Mesenchymal stem cell (in vitro differentiated cells and primary cell): ENCODE data around the gene SYNGR3.
A peak's percentile ranks its signal among the peaks of the same experiment; 100 is the strongest.

ENCODE experiments used
- DNase-seq: peaks from one replicate; pipeline ENCODE4 v3.0.0-alpha.2; 2013
- H2AFZ ChIP-seq: one replicate; pipeline ENCODE4 v1.6.1; 2013; ENCODE audit warnings: low read depth, mild to moderate bottlenecking, control low read depth, inconsistent platforms, low read length, moderate library complexity
- H2AK5ac ChIP-seq: 2 replicates; pipeline ENCODE4 v1.6.1; 2013; ENCODE audit warnings: low read length, moderate library complexity, mild to moderate bottlenecking, inconsistent platforms; ENCODE audit not compliant: severe bottlenecking
- H2BK120ac ChIP-seq: one replicate; pipeline ENCODE4 v1.6.1; 2013; ENCODE audit warnings: low read depth, mild to moderate bottlenecking, inconsistent platforms, low read length, moderate library complexity
- H2BK12ac ChIP-seq, 2 experiments: one replicate each; pipeline ENCODE4 v1.6.1; 2013; ENCODE audit warnings: inconsistent platforms in 2 of 2, low read length in 2 of 2, mild to moderate bottlenecking in 2 of 2, moderate library complexity in 2 of 2, control low read depth in 1 of 2
- H2BK15ac ChIP-seq: one replicate; pipeline ENCODE4 v1.6.1; 2013; ENCODE audit warnings: mild to moderate bottlenecking, low read depth, inconsistent platforms; ENCODE audit not compliant: poor library complexity, severe bottlenecking
- H2BK5ac ChIP-seq: 2 replicates; pipeline ENCODE4 v1.6.1; 2013; ENCODE audit warnings: low read depth, mild to moderate bottlenecking, low read length, control low read depth, inconsistent platforms; ENCODE audit not compliant: poor library complexity, severe bottlenecking
- H3K14ac ChIP-seq, 2 experiments: one replicate each; pipeline ENCODE4 v1.6.1; 2013; ENCODE audit warnings: inconsistent platforms in 2 of 2, low read length in 2 of 2, control low read depth in 1 of 2, mild to moderate bottlenecking in 1 of 2, moderate library complexity in 1 of 2
- H3K18ac ChIP-seq, 2 experiments: one replicate each; pipeline ENCODE4 v1.6.1; 2013; ENCODE audit warnings: inconsistent platforms in 2 of 2, low read length in 2 of 2, control low read depth in 1 of 2, low read depth in 1 of 2, mild to moderate bottlenecking in 1 of 2
- H3K23ac ChIP-seq, 2 experiments: one replicate each; pipeline ENCODE4 v1.6.1; 2013; ENCODE audit warnings: inconsistent platforms in 2 of 2, low read length in 2 of 2, mild to moderate bottlenecking in 2 of 2, moderate library complexity in 2 of 2, control low read depth in 1 of 2
- H3K27ac ChIP-seq: 2 replicates; pipeline ENCODE4 v1.5.1; 2013; ENCODE audit warnings: mild to moderate bottlenecking, moderate library complexity, low read length, control low read depth, inconsistent platforms; ENCODE audit not compliant: poor library complexity, severe bottlenecking
- H3K27me3 ChIP-seq, 2 experiments: 2 replicates each; pipeline versions ENCODE4 v1.6.1 to v1.7.0; 2013; ENCODE audit warnings: low read length in 2 of 2, mild to moderate bottlenecking in 2 of 2, moderate library complexity in 2 of 2, control low read depth in 1 of 2, inconsistent platforms in 1 of 2; ENCODE audit not compliant: control insufficient read depth in 1 of 2, insufficient read depth in 1 of 2
- H3K36me3 ChIP-seq, 2 experiments: 2 replicates each; pipeline versions ENCODE4 v1.6.1 to v1.7.0; 2013; ENCODE audit warnings: low read length in 2 of 2, control low read depth in 1 of 2, inconsistent platforms in 1 of 2, low read depth in 1 of 2, mild to moderate bottlenecking in 1 of 2; ENCODE audit not compliant: insufficient read depth in 2 of 2, control insufficient read depth in 1 of 2
- H3K4ac ChIP-seq, 2 experiments: one replicate each; pipeline ENCODE4 v1.6.1; 2013; ENCODE audit warnings: inconsistent platforms in 2 of 2, low read length in 2 of 2, mild to moderate bottlenecking in 2 of 2, moderate library complexity in 2 of 2, control low read depth in 1 of 2, low read depth in 1 of 2
- H3K4me1 ChIP-seq: 2 replicates; pipeline ENCODE4 v1.6.1; 2013; ENCODE audit warnings: low read depth, low read length, control low read depth; ENCODE audit not compliant: control insufficient read depth, insufficient read depth
- H3K4me2 ChIP-seq: 2 replicates; pipeline ENCODE4 v1.6.1; 2013; ENCODE audit warnings: low read length, mild to moderate bottlenecking, inconsistent platforms; ENCODE audit not compliant: poor library complexity, severe bottlenecking
- H3K4me3 ChIP-seq, 2 experiments: 2 replicates each; pipeline versions ENCODE4 v1.5.1 to v1.7.0; 2013; ENCODE audit warnings: low read length in 2 of 2, mild to moderate bottlenecking in 2 of 2, control low read depth in 1 of 2, low read depth in 1 of 2; ENCODE audit not compliant: insufficient read depth in 1 of 2
- H3K79me1 ChIP-seq: replicated peaks from 2 replicates; pipeline ENCODE4 v1.6.1; 2013; ENCODE audit warnings: mild to moderate bottlenecking, control low read depth, low read length, inconsistent platforms; ENCODE audit not compliant: poor library complexity, severe bottlenecking
- H3K9ac ChIP-seq: 2 replicates; pipeline ENCODE4 v1.7.0; 2013; ENCODE audit warnings: mild to moderate bottlenecking, low read length, moderate library complexity
- H3K9me3 ChIP-seq: 2 replicates; pipeline ENCODE4 v1.7.0; 2013; ENCODE audit warnings: mild to moderate bottlenecking, low read length; ENCODE audit not compliant: control insufficient read depth
- H4K8ac ChIP-seq: one replicate; pipeline ENCODE4 v1.6.1; 2013; ENCODE audit warnings: inconsistent platforms, mild to moderate bottlenecking, low read length, moderate library complexity
- H4K91ac ChIP-seq: one replicate; pipeline ENCODE4 v1.6.1; 2013; ENCODE audit warnings: mild to moderate bottlenecking, low read length, inconsistent platforms
- WGBS: methylation state at CpG from one replicate; pipeline ENCODE4 v1.1.7; 2013; ENCODE audit warnings: mixed read lengths; 5-methylcytosine and 5-hydroxymethylcytosine counted together

Gene SYNGR3

GRCh38 chr16:2007081-2007836, 17.5 kb downstream of the SYNGR3 start:
- no peak overlapping the region for H2BK120ac ChIP-seq
- no peaks in the 10 kb centered on the region for H3K27me3 ChIP-seq
- DNase-seq: no peak
- no peak overlapping the region for H3K14ac ChIP-seq
- H3K9me3 ChIP-seq: no peaks in the 10 kb centered on the region
- H2BK5ac ChIP-seq: no peak overlapping the region
- peak overlapping the region; percentile 93 for H3K9ac ChIP-seq
- no peak overlapping the region for H3K27ac ChIP-seq
- H3K23ac ChIP-seq: peak overlapping the region in 1 of 2 experiments; percentile 5
- peaks cover 57% of the 10 kb centered on the region for H3K4me1 ChIP-seq
- H4K8ac ChIP-seq: peak overlapping the region; percentile 19
- no peak overlapping the region for H3K4ac ChIP-seq
- H3K4me3 ChIP-seq: peak overlapping the region in 1 of 2 experiments; percentile 91
- no peak overlapping the region for H3K18ac ChIP-seq
- 92% methylated on average over 16 of the region's 16 CpGs for WGBS
- no peak overlapping the region for H2AFZ ChIP-seq
- H3K36me3 ChIP-seq: peaks cover 11 to 51% of the 10 kb centered on the region in 2 experiments
- H4K91ac ChIP-seq: no peak overlapping the region
- no peak overlapping the region for H3K4me2 ChIP-seq
- H3K79me1 ChIP-seq: peaks cover 13% of the 10 kb centered on the region
- no peak overlapping the region for H2AK5ac ChIP-seq
- no peak overlapping the region for H2BK12ac ChIP-seq
- no peak overlapping the region for H2BK15ac ChIP-seq

- peaks cover 57% of the 10 kb centered on the region for H3K4me1 ChIP-seq
- no peak overlapping the region for H4K91ac ChIP-seq
- H3K9me3 ChIP-seq: no peaks in the 10 kb centered on the region
- no peak for DNase-seq
- H3K36me3 ChIP-seq: peaks cover 4 to 43% of the 10 kb centered on the region in 2 experiments
- H3K79me1 ChIP-seq: peaks cover 13% of the 10 kb centered on the region
- peak overlapping the region in 1 of 2 experiments; percentile 91 for H3K4me3 ChIP-seq
- H3K18ac ChIP-seq: no peak overlapping the region
- no peak overlapping the region for H2AK5ac ChIP-seq
- no peak overlapping the region for H3K4ac ChIP-seq
- no peak overlapping the region for H2BK5ac ChIP-seq
- no peak overlapping the region for H2BK120ac ChIP-seq
- no peak overlapping the region for H2AFZ ChIP-seq
- H3K4me2 ChIP-seq: peak overlapping the region; percentile 53
- no peak overlapping the region for H2BK15ac ChIP-seq
- H2BK12ac ChIP-seq: no peak overlapping the region
- no peak overlapping the region for H3K27ac ChIP-seq
- 80% methylated on average over 15 of the region's 15 CpGs for WGBS
- H3K9ac ChIP-seq: peak overlapping the region; percentile 93
- H3K14ac ChIP-seq: no peak overlapping the region
- H3K27me3 ChIP-seq: no peaks in the 10 kb centered on the region
- no peak overlapping the region for H3K23ac ChIP-seq
- H4K8ac ChIP-seq: no peak overlapping the region
These were observed 18.3 kb downstream of the SYNGR3 start for GRCh38 chr16:2008009-2008526.

- H3K4me1 ChIP-seq: peaks cover 54% of the 10 kb centered on the region
- H3K9ac ChIP-seq: peak overlapping the region; percentile 93
- H3K79me1 ChIP-seq: peaks cover 9% of the 10 kb centered on the region
- H3K14ac ChIP-seq: no peak overlapping the region
- DNase-seq: peak; percentile 67
- H3K36me3 ChIP-seq: peaks cover 0 to 37% of the 10 kb centered on the region in 2 experiments
- H3K18ac ChIP-seq: peak overlapping the region in 1 of 2 experiments; percentile 54
- H2BK15ac ChIP-seq: no peak overlapping the region
- H3K4me2 ChIP-seq: peak overlapping the region; percentile 53
- WGBS: 9% methylated on average over 23 of the region's 23 CpGs
- H3K23ac ChIP-seq: peak overlapping the region in 1 of 2 experiments; percentile 16
- H2AK5ac ChIP-seq: no peak overlapping the region
- no peak overlapping the region for H4K91ac ChIP-seq
- H3K27me3 ChIP-seq: no peaks in the 10 kb centered on the region
- H3K27ac ChIP-seq: peak overlapping the region; percentile 20
- H2BK120ac ChIP-seq: no peak overlapping the region
- no peak overlapping the region for H4K8ac ChIP-seq
- H3K4ac ChIP-seq: peak overlapping the region in 1 of 2 experiments; percentile 77
- peak overlapping the region in 1 of 2 experiments; percentile 6 for H2BK12ac ChIP-seq
- H3K4me3 ChIP-seq: peak overlapping the region; percentile 88 to 91
- no peaks in the 10 kb centered on the region for H3K9me3 ChIP-seq
- H2AFZ ChIP-seq: no peak overlapping the region
- no peak overlapping the region for H2BK5ac ChIP-seq
These were observed 18.9 kb downstream of the SYNGR3 start for GRCh38 chr16:2008631-2009163.

- H2AFZ ChIP-seq: no peak overlapping the region
- under 1% methylated on average over 52 of the region's 55 CpGs for WGBS
These were observed 19.5 kb downstream of the SYNGR3 start for GRCh38 chr16:2009164-2009711.

More at GRCh38 chr16:2009164-2009711, 19.5 kb downstream of the SYNGR3 start:
- Histone ChIP-seq H2BK12ac (no peak overlapping the region), H2BK5ac (peak overlapping the region; percentile 76), H3K4me3 (peak overlapping the region; percentile 88 to 91), H3K18ac (peak overlapping the region; percentile 76 to 92), H2AK5ac (no peak overlapping the region), H3K79me1 (peaks cover 8% of the 10 kb centered on the region), H3K23ac (peak overlapping the region in 1 of 2 experiments; percentile 30), H3K4ac (peak overlapping the region; percentile 38 to 77), H3K27ac (no peak overlapping the region), H3K9me3 (no peaks in the 10 kb centered on the region), H2BK15ac (peak overlapping the region; percentile 68), H3K4me2 (peak overlapping the region; percentile 53), H4K91ac (peak overlapping the region; percentile 87), H4K8ac (no peak overlapping the region), H3K9ac (peak overlapping the region; percentile 93), H2BK120ac (no peak overlapping the region), H3K4me1 (peaks cover 48% of the 10 kb centered on the region), H3K14ac (peak overlapping the region in 1 of 2 experiments; percentile 46), H3K27me3 (no peaks in the 10 kb centered on the region), H3K36me3 (peaks cover 0 to 34% of the 10 kb centered on the region in 2 experiments)
- DNase-seq: no peak
